H1 (cell line): Measurements from ENCODE around the gene GLCE. TPM values are rescaled to one million over a fixed set of nuclear protein-coding genes. Genes with fewer than 3 reads are reported as not detected.

Experiments used
- POLR2AphosphoS5 ChIP-seq: IDR thresholded peaks from 2 replicates; pipeline ENCODE4 v1.6.1; 2011; ENCODE audit warnings: low read depth, low read length
- polyA plus RNA-seq, 7 experiments: library from polyadenylated mRNA; depleted of rRNA in 3 of 7; stranded (reverse) in 5 of 7; unstranded in 2 of 7; fragments of >200 nt in 5 of 7; fragments of 200-250 nt in 2 of 7; gene quantifications; 1 replicate in 5 of 7; 2 replicates in 1 of 7; 4 replicates in 1 of 7; pipeline versions ENCODE4 v1.2.1 to v1.2.3, GENCODE V29; 2011 to 2013; ENCODE audit warnings: missing spikeins in 2 of 7, mixed read lengths in 2 of 7
- total RNA-seq: library from RNA; stranded (reverse); fragmentation: NEBNext Ultra II Directional; extraction: Animal tissue kit (Norgen Biotek cat#: 25700); gene quantifications from 2 replicates; pipeline ENCODE4 v1.2.1, GENCODE V29; 2021
- TF ChIP-seq, protein P1 (sequence below): fragments of 300-600 bp; sonication (generic); IDR thresholded peaks from 2 replicates; pipeline ENCODE4 v1.7.1; 2012; ENCODE audit warnings: low read length, moderate library complexity, mild to moderate bottlenecking, inconsistent platforms; ENCODE audit not compliant: insufficient replicate concordance

GLCE gene
- total and polyA plus RNA-seq, 2 of the 8 experiments (the other 6 are each of a cell fraction or from before 2014, with no cell fraction given) = 17.1 to 22.7 TPM

DNA sequence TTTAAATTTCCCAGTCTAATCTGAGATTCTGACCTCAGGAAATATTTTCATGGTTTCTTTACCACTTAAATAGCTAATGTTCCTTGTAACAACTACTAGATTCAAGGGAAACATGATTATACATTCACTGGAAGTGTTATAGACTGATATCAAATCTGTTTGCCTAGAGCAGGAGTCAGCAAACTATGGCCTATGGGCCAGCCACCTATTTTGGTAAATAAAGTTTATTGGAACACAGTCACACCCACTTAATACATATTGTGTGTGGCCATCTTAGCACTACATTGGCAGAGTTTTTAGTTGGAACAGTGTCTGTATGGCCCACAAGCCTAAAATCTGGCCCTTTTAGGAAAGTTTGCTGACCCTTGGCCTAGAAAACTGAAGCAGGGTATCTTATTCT is 50.1 kb downstream of the GLCE start (continued):
- TF ChIP-seq, protein P1, sequence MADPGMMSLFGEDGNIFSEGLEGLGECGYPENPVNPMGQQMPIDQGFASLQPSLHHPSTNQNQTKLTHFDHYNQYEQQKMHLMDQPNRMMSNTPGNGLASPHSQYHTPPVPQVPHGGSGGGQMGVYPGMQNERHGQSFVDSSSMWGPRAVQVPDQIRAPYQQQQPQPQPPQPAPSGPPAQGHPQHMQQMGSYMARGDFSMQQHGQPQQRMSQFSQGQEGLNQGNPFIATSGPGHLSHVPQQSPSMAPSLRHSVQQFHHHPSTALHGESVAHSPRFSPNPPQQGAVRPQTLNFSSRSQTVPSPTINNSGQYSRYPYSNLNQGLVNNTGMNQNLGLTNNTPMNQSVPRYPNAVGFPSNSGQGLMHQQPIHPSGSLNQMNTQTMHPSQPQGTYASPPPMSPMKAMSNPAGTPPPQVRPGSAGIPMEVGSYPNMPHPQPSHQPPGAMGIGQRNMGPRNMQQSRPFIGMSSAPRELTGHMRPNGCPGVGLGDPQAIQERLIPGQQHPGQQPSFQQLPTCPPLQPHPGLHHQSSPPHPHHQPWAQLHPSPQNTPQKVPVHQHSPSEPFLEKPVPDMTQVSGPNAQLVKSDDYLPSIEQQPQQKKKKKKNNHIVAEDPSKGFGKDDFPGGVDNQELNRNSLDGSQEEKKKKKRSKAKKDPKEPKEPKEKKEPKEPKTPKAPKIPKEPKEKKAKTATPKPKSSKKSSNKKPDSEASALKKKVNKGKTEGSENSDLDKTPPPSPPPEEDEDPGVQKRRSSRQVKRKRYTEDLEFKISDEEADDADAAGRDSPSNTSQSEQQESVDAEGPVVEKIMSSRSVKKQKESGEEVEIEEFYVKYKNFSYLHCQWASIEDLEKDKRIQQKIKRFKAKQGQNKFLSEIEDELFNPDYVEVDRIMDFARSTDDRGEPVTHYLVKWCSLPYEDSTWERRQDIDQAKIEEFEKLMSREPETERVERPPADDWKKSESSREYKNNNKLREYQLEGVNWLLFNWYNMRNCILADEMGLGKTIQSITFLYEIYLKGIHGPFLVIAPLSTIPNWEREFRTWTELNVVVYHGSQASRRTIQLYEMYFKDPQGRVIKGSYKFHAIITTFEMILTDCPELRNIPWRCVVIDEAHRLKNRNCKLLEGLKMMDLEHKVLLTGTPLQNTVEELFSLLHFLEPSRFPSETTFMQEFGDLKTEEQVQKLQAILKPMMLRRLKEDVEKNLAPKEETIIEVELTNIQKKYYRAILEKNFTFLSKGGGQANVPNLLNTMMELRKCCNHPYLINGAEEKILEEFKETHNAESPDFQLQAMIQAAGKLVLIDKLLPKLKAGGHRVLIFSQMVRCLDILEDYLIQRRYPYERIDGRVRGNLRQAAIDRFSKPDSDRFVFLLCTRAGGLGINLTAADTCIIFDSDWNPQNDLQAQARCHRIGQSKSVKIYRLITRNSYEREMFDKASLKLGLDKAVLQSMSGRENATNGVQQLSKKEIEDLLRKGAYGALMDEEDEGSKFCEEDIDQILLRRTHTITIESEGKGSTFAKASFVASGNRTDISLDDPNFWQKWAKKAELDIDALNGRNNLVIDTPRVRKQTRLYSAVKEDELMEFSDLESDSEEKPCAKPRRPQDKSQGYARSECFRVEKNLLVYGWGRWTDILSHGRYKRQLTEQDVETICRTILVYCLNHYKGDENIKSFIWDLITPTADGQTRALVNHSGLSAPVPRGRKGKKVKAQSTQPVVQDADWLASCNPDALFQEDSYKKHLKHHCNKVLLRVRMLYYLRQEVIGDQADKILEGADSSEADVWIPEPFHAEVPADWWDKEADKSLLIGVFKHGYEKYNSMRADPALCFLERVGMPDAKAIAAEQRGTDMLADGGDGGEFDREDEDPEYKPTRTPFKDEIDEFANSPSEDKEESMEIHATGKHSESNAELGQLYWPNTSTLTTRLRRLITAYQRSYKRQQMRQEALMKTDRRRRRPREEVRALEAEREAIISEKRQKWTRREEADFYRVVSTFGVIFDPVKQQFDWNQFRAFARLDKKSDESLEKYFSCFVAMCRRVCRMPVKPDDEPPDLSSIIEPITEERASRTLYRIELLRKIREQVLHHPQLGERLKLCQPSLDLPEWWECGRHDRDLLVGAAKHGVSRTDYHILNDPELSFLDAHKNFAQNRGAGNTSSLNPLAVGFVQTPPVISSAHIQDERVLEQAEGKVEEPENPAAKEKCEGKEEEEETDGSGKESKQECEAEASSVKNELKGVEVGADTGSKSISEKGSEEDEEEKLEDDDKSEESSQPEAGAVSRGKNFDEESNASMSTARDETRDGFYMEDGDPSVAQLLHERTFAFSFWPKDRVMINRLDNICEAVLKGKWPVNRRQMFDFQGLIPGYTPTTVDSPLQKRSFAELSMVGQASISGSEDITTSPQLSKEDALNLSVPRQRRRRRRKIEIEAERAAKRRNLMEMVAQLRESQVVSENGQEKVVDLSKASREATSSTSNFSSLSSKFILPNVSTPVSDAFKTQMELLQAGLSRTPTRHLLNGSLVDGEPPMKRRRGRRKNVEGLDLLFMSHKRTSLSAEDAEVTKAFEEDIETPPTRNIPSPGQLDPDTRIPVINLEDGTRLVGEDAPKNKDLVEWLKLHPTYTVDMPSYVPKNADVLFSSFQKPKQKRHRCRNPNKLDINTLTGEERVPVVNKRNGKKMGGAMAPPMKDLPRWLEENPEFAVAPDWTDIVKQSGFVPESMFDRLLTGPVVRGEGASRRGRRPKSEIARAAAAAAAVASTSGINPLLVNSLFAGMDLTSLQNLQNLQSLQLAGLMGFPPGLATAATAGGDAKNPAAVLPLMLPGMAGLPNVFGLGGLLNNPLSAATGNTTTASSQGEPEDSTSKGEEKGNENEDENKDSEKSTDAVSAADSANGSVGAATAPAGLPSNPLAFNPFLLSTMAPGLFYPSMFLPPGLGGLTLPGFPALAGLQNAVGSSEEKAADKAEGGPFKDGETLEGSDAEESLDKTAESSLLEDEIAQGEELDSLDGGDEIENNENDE = no peak
- TF ChIP-seq POLR2AphosphoS5 = no peak
